GM18520 (cell line): ENCODE data around the gene HIVEP3.

Experiments used
- ATAC-seq: cut with Tn5 transposase; IDR thresholded peaks from one replicate; pipeline ENCODE4 v1.9.1; 2021; ENCODE audit not compliant: unreplicated experiment

The HIVEP3 gene

DNA sequence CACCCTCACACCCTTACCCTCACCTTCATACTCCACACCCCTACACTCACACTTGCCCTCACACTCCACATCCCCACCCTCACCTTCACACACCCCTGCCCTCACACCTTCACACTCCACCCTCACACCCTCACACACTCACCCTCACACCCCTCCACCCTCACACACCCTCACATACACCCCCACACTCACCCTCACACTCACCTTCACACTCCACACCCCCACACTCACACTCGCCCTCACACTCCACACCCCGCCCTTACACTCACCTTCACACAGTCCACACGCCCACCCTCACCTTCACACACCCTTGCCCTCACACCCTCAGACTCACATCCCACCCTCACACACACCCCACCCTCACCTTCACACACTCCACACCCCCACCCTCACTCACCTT, 390.6 kb downstream of the HIVEP3 start:
- ATAC-seq = no peak

GRCh38 chr1:41526956-41527561, 391.7 kb downstream of the HIVEP3 start:
- no peak for ATAC-seq

GRCh38 chr1:41525891-41526587, 392.7 kb downstream of the HIVEP3 start:
- no peak for ATAC-seq

DNA sequence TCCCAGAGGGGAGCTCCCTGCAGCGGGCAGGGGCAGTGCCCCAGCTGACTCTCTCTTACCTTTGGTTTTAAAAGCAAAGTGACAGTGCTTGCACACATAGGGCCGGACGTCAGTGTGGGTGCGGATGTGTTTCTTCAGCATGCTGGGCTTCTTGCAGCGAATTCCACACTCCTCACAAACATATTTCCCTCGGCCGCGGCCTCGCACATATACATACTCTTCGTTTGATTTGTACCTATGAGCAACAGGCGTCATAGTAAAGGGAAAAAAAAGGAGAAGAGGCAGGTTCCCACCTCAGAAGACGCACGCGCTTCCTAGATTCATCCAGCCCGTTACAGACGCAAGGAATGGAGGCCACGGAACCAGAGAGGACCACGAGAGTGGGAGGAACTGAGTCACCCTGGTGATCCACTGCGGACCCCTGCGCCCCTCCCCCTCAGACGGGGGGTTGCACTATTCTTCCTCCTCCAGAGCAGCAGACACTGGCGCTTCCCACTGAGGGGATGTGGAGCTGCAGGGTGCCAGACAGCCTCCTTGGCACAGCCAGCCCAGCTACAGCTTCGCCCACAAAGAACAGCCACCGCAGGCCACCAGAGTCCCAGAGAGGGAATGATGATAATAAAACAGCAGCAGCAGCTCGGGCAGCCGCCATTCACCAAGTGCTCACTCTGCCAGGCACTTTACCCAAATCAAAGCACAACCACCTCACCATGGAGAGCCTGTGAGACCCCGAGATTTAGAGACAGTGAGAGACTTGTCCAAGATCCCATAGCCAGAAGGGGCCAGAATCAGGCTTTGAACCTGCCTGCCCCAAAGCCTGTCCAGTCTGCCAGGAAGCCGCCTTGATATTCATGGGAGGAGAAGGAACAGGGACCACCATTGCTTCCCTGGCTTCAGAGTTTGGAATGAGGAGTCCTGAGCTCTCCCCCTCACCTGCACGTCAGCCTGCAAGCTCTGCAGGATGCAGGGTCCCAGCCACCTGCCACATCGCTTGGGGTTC, 393.7 kb downstream of the HIVEP3 start:
- ATAC-seq = no peak

DNA sequence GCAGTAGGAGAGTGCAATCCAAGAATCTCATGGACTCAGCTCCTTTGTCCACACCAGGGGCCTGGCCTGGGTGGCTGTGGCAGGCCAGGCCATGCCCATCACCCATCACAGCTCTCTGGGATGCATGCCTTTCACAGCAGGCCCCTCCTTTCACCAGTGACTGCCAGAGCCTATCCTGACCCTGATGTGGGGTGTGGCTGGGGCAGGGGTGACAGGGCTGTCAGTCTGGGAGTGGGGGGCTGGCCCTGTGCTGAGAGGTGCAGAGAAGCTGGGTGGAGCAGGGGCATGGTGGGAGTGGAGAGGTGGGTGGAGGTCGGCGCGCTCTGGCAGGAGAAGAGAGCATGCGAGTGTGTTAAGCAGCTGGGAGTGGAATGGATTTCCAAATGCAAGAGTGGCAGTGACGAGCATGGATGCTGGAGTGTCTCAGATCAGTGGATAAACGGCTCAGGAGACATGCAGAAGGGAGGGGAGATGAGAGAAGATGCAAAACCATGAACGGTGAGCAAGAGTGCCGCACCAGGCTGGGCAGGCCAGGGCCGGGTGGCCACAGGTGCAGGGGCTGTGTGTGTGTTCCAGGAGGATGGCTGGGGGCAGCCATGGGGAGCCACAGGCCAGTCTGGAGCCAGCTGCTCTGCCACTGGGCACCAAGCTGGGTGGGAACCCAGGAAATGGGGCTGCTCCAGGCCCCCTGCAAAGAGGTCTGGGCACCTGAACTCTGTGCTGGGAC, 394.6 kb downstream of the HIVEP3 start:
- ATAC-seq = no peak

DNA sequence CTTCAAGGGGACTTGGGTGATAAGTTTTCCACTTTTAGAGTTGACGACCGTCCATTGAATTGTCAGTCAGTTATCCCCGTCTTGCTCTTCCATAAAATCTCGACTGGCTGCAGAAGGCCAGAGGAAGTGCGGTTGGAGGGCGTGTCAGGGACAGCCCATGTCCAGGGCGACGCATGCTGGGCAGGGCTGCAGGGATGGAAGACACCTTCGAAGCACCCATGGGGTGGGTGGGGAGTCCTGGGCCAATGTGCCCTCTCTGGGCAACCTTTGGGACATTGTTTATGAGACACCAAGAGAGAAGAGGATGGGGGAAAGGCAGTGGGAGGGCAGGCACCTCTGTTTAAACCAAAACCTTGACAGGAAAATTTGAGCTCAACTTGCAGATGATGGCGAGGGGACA, 395.7 kb downstream of the HIVEP3 start:
- no peak for ATAC-seq

DNA sequence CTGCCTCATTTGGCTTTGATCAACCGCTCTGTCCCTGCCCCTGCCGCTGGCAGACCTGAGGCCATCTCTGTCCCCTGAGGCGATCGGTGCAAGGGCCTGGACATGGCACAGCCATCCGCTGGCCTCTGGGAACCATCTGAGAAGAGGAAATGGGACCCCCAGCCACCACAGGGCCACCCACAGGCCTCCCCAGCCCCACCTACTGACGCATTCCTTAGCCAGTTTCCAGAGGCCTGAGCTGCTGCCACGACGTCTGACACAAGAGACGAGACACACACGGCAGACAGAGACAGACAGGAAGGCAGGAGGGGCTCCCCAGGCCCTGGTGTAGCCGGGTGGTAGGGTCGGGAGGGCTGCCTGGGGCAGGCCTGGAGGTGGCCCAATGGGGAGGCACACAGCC, 397.0 kb downstream of the HIVEP3 start:
- no peak for ATAC-seq

GRCh38 chr1:41520951-41521752, 397.6 kb downstream of the HIVEP3 start:
- no peak for ATAC-seq

DNA sequence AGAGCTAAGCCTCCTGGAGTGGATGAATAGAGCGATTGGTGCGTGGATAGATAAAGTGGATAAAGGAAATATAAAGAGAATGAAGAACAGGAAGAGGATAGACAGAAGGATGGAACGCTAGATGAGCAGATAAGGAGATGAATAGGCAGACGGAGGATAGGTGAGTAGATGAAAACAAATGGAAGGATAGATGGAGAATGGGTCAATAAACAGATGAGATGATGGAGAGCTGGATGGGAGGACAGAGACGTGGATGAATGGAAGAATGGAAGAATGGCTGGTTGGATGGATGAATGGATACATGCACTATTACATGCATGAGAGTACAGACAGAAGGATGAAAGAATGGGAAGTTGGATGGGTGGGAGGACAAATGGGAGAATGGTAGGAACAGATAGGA, 399.1 kb downstream of the HIVEP3 start:
- no peak for ATAC-seq

DNA sequence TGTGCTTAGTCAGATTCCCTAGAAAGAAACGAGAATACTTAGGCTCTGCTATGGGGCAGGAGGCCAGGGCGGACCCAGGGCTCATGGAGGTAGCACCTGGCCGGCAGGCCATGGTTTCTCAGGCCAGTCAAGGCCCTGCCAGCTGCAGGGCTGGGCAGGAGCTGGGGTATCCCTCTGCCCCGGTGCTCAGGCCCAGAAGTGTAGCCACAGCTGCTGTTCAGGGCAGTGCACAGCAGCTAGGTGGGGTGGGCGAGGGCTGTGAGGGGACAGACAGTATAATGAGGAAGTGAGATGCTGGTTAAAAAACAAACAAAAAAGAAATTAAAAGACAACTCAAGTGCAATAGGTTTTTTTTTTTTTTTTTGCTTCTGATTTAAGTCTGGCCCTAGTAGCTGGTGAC, 400.3 kb downstream of the HIVEP3 start:
- ATAC-seq = no peak

- ATAC-seq = no peak
These were observed 401.7 kb downstream of the HIVEP3 start for GRCh38 chr1:41517062-41517438.

DNA sequence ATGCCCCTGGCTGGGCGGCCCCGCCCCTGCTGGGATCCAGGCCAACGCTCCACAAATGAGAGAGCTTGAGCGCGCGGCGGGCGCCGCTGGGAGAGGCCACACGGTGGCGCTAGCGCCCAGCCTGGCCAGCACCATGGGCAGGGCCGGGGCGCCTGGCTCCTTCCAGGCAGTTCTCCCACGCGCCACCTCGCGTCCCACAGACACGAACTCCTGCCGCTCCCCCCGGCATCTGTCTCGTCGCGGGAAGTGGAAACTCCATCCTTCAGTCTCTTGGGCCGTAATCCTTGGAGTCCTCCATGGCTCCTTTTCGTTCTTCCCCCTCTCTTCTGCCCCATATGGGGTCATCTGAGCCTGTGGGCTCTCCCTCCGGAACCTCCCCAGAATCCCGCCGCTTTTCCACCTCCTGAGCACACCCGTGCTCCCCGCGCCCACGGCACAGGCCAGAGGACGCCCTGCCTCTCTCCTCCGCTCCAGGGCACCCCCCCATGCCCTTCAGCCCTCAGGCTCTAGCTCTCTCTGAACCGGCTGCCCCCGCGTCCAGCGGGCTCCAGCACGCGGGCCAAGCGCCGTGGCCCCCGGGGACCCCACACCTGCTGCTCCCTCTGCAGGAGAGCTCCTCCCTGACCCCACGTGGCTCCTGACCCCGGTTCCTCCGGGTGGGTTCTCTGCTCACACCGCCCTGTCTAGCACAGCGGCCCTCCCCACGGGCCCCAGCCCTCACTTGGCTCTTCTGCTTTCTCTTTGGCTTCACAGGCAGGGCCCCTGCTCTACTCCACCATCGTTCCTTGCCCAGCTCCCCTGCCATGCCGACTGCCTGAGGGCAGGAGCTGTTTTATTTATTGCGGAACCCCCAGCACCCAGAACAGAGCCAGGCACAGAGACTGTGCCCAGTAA, 402.3 kb downstream of the HIVEP3 start:
- peak; percentile 66 for ATAC-seq

DNA sequence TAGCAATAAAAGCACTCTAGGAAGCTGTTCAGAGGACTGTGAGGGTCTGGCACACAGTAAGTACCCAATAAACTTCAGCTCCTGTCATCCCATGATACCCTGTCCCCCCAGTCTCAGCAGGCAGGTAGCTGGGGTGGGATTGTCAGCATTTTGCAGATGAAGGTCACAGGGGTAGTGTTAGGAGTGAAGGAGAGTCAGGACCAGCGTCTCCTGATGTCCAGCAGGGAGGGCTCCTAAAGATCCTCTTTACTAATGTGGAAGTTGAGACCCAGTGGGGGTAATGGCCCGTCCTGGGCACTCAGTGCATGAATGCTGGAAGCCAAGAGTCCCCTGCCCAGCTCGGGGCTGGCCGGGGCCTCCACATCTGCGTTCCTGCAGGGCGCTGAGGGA, 402.9 kb downstream of the HIVEP3 start:
- no peak for ATAC-seq

DNA sequence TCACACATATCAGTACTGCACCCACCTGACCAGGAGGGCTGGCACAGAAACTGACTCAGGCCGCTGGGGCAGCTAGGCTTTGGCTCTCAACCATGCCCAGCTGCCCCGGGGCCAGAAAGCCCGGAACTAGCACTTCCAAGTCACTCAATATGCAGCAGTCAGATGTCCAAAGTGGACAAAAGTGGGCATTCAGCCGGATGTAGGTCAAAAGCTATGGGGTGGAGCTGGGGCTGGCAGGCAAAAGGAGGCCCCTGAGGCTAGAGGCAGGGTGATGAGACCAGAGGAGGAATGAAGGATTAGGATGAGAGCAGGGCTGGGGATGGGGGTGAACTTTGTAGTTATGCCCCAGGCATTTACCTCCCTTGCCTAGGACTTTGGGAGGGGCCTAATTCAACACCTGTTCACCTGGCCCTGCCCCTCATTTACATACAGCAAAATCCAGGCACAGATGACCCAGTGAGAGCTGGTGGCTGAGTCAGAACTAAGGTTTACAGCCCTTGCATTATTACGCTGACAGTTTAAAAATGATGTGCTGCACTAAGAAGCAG, 403.5 kb downstream of the HIVEP3 start:
- no peak for ATAC-seq

DNA sequence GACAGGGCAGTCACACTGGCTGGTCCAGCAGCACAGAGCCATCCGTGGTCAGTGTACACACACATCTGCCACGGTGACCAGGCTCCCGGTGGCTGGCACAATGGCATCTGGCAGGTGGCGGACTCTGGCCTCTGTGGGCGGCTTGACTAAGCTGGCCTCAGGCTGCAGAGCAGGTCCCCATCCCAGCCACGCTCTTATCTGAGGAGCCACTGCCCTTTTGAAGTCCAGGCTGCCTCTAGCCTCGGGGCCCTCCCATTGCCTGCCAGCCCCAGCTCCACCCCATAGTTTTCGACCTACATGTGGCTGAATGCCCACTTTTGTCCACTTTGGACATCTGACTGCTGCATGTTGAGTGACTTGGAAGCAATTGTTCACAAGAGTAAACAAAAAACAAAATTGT, 404.3 kb downstream of the HIVEP3 start:
- no peak for ATAC-seq

- no peak for ATAC-seq
These were observed 405.4 kb downstream of the HIVEP3 start for GRCh38 chr1:41513383-41513735.

- no peak for ATAC-seq
These were observed 405.9 kb downstream of the HIVEP3 start for GRCh38 chr1:41512701-41513382.

- ATAC-seq = no peak
These were observed 407.5 kb downstream of the HIVEP3 start for GRCh38 chr1:41511239-41511540.
